Vagina (tissue), 2 donors: ENCODE results near the gene PCGF2. TPM values are rescaled to one million over a fixed set of nuclear protein-coding genes. Genes with fewer than 3 reads are reported as not detected.

Experiments used
- DNase-seq, 2 donors: peaks; one replicate each; pipeline ENCODE4 v3.0.0-alpha.2; 2017; ENCODE audit errors: extremely low spot score in 2 of 2
- H3K27ac ChIP-seq: fragments of 200-600 bp; sonication (generic); one replicate; pipeline ENCODE4 v1.5.1; 2019
- H3K27me3 ChIP-seq: fragments of 200-600 bp; sonication (generic); one replicate; pipeline ENCODE4 v1.5.1; 2019
- H3K36me3 ChIP-seq, 2 donors: fragments of 200-600 bp; sonication (generic); one replicate each; pipeline ENCODE4 v1.5.1; 2017 to 2019
- H3K4me1 ChIP-seq: fragments of 200-600 bp; sonication (generic); one replicate; pipeline ENCODE4 v1.5.1; 2019
- H3K4me3 ChIP-seq, 2 donors: fragments of 200-600 bp; sonication (generic); 1 replicate in 1 of 2; 2 replicates in 1 of 2; pipeline ENCODE4 v1.5.1; 2016 to 2019
- H3K9me3 ChIP-seq: fragments of 200-600 bp; sonication (generic); one replicate; pipeline ENCODE4 v1.5.1; 2019
- CTCF ChIP-seq, 3 experiments: fragments of 450-650 bp in 2 of 3; fragments of 200-600 bp in 1 of 3; sonication (generic) in 1 of 3; IDR thresholded peaks; one replicate each; pipeline ENCODE4 v1.5.1; 2017 to 2019; ENCODE audit warnings: antibody characterized with exemption in 3 of 3, mild to moderate bottlenecking in 2 of 3, moderate library complexity in 2 of 3
- POLR2A ChIP-seq, 2 donors: fragments of 450-650 bp; IDR thresholded peaks; one replicate each; pipeline ENCODE4 v1.6.1; 2017; ENCODE audit warnings: antibody characterized with exemption in 2 of 2, mild to moderate bottlenecking in 2 of 2, moderate library complexity in 2 of 2
- POLR2AphosphoS5 ChIP-seq, 2 donors: sonication (generic); formaldehyde crosslinking; IDR thresholded peaks; one replicate each; pipeline ENCODE4 v1.9.0; 2017; ENCODE audit warnings: antibody characterized with exemption in 2 of 2, mild to moderate bottlenecking in 2 of 2, low read depth in 1 of 2; ENCODE audit not compliant: insufficient read depth in 1 of 2
- intact Hi-C: fragments of 100-400 bp; cut with DNase I; formaldehyde crosslinking; loops from one replicate; pipeline ENCODE4 v1.15.1; 2023
- total RNA-seq: library from RNA; depleted of rRNA; stranded (reverse); fragments of >200 nt; gene quantifications from one replicate; pipeline ENCODE4 v1.2.3, GENCODE V29; 2016

PCGF2 gene
- total RNA-seq, 1 donor from 2014 or later, result 25.8 TPM

GRCh38 chr17:38697061-38697820 lies 50.9 kb downstream of the PCGF2 start:
- Histone ChIP-seq H3K9me3 (no peaks in the 10 kb centered on the region), H3K27ac (no peak overlapping the region), H3K4me3 (no peak overlapping the region), H3K27me3 (no peaks in the 10 kb centered on the region), H3K36me3 (no peaks in the 10 kb centered on the region), H3K4me1 (peaks cover 25% of the 10 kb centered on the region)
- intact Hi-C loops, result no loop called here
- no peak for DNase-seq
- TF ChIP-seq POLR2AphosphoS5 (IDR thresholded peaks at IDR 0.05; ENCODE audit: insufficient read depth in 1 of 2, low read depth in 1 of 2) (no peak), CTCF (IDR thresholded peaks at IDR 0.05) (no peak), POLR2A (IDR thresholded peaks at IDR 0.05) (no peak)

- peak in 1 of 2 donors; percentile 92 for DNase-seq
- Histone ChIP-seq H3K4me3 (no peak overlapping the region), H3K36me3 (no peaks in the 10 kb centered on the region), H3K27me3 (no peaks in the 10 kb centered on the region), H3K27ac (peak overlapping the region; percentile 73), H3K4me1 (peaks cover 14% of the 10 kb centered on the region), H3K9me3 (no peaks in the 10 kb centered on the region)
- intact Hi-C loops, result loop anchor here (5.0 kb wide), 1 partner anchor 38 kb away; the partner anchor contains the start of gene CISD3
- no peak for TF ChIP-seq POLR2A (IDR thresholded peaks at IDR 0.05)
- TF ChIP-seq POLR2AphosphoS5 (IDR thresholded peaks at IDR 0.05; ENCODE audit: insufficient read depth in 1 of 2, low read depth in 1 of 2), result peak; percentile 58 to 78
Observed at GRCh38 chr17:38693700-38694329, 54.3 kb downstream of the PCGF2 start.

GRCh38 chr17:38691154-38691553 lies 57.0 kb downstream of the PCGF2 start:
- H3K9me3 ChIP-seq, result no peaks in the 10 kb centered on the region
- no peaks in the 10 kb centered on the region for H3K36me3 ChIP-seq
- H3K27me3 ChIP-seq, result no peaks in the 10 kb centered on the region
- TF ChIP-seq CTCF (IDR thresholded peaks at IDR 0.05) (no peak), POLR2AphosphoS5 (IDR thresholded peaks at IDR 0.05; ENCODE audit: insufficient read depth in 1 of 2, low read depth in 1 of 2) (no peak), POLR2A (IDR thresholded peaks at IDR 0.05) (no peak)
- intact Hi-C loops, result loop anchor here (5.0 kb wide), 1 partner anchor 41 kb away; the partner anchor contains the start of gene CISD3
- H3K4me3 ChIP-seq, result no peak overlapping the region
- H3K4me1 ChIP-seq, result peaks cover 14% of the 10 kb centered on the region
- no peak overlapping the region for H3K27ac ChIP-seq
- DNase-seq, result no peak

- TF ChIP-seq CTCF (IDR thresholded peaks at IDR 0.05) (no peak), POLR2AphosphoS5 (IDR thresholded peaks at IDR 0.05; ENCODE audit: insufficient read depth in 1 of 2, low read depth in 1 of 2) (no peak), POLR2A (IDR thresholded peaks at IDR 0.05) (no peak)
- Histone ChIP-seq H3K27me3 (no peaks in the 10 kb centered on the region), H3K27ac (no peak overlapping the region), H3K9me3 (no peaks in the 10 kb centered on the region), H3K36me3 (no peaks in the 10 kb centered on the region), H3K4me1 (peaks cover 14% of the 10 kb centered on the region), H3K4me3 (no peak overlapping the region)
- no peak for DNase-seq
- intact Hi-C loops, result loop anchor here (5.0 kb wide), 1 partner anchor 42 kb away; the partner anchor contains the start of gene CISD3
Observed at GRCh38 chr17:38690386-38690785, 57.8 kb downstream of the PCGF2 start.

- Histone ChIP-seq H3K36me3 (no peaks in the 10 kb centered on the region), H3K9me3 (no peaks in the 10 kb centered on the region), H3K27ac (no peak overlapping the region), H3K4me1 (no peaks in the 10 kb centered on the region), H3K27me3 (no peaks in the 10 kb centered on the region), H3K4me3 (no peak overlapping the region)
- intact Hi-C loops, result no loop called here
- TF ChIP-seq POLR2A (IDR thresholded peaks at IDR 0.05), result no peak
- TF ChIP-seq POLR2AphosphoS5 (IDR thresholded peaks at IDR 0.05; ENCODE audit: insufficient read depth in 1 of 2, low read depth in 1 of 2), result no peak
- no peak for TF ChIP-seq CTCF (IDR thresholded peaks at IDR 0.05)
- no peak for DNase-seq
Observed at GRCh38 chr17:38687286-38687685, 60.9 kb downstream of the PCGF2 start.
